H9 (cell line): ENCODE results near the gene JAG1. TPM values are rescaled to one million over a fixed set of nuclear protein-coding genes. Genes with fewer than 3 reads are reported as not detected.

Source experiments
- DNase-seq: peaks from one replicate; pipeline ENCODE4 v3.0.0-alpha.2; 2017
- H2AFZ ChIP-seq: one replicate; pipeline ENCODE4 v1.6.1; 2013; ENCODE audit warnings: mild to moderate bottlenecking, low read length, control low read depth, moderate library complexity
- H2AK5ac ChIP-seq: 2 replicates; pipeline ENCODE4 v1.6.1; 2013; ENCODE audit warnings: low read length, control low read depth, mixed read lengths; ENCODE audit not compliant: insufficient read length
- H2BK120ac ChIP-seq: one replicate; pipeline ENCODE4 v1.6.1; 2013; ENCODE audit warnings: low read depth, mild to moderate bottlenecking, low read length, control low read depth, inconsistent platforms; ENCODE audit not compliant: poor library complexity, severe bottlenecking
- H2BK12ac ChIP-seq: 2 replicates; pipeline ENCODE4 v1.6.1; 2013; ENCODE audit warnings: low read length, control low read depth, mixed read lengths, low read depth; ENCODE audit not compliant: insufficient read length
- H2BK15ac ChIP-seq: 2 replicates; pipeline ENCODE4 v1.6.1; 2013; ENCODE audit warnings: low read depth, low read length, control low read depth
- H2BK20ac ChIP-seq: one replicate; pipeline ENCODE4 v1.6.1; 2013; ENCODE audit warnings: low read depth, mild to moderate bottlenecking, low read length, control low read depth, inconsistent platforms; ENCODE audit not compliant: poor library complexity, severe bottlenecking
- H2BK5ac ChIP-seq: 2 replicates; pipeline ENCODE4 v1.6.1; 2013; ENCODE audit warnings: low read length, control low read depth, mixed read lengths; ENCODE audit not compliant: insufficient read length
- H3K14ac ChIP-seq: 2 replicates; pipeline ENCODE4 v1.6.1; 2013; ENCODE audit warnings: low read length, control low read depth; ENCODE audit not compliant: insufficient read depth
- H3K18ac ChIP-seq: 2 replicates; pipeline ENCODE4 v1.6.1; 2013; ENCODE audit warnings: low read depth, mild to moderate bottlenecking, mixed read lengths, low read length, control low read depth; ENCODE audit not compliant: insufficient read length
- H3K23ac ChIP-seq: 2 replicates; pipeline ENCODE4 v1.6.1; 2013; ENCODE audit warnings: low read length, control low read depth, mixed read lengths, low read depth; ENCODE audit not compliant: insufficient read length
- H3K23me2 ChIP-seq: 2 replicates; pipeline ENCODE4 v1.6.1; 2013; ENCODE audit warnings: low read depth, mild to moderate bottlenecking, mixed read lengths, low read length, control low read depth; ENCODE audit not compliant: insufficient read length, poor library complexity, severe bottlenecking
- H3K27ac ChIP-seq: 2 replicates; pipeline ENCODE4 v1.5.1; 2013; ENCODE audit warnings: low read length, control low read depth, mixed read lengths, low read depth; ENCODE audit not compliant: insufficient read length
- H3K27me3 ChIP-seq: 2 replicates; pipeline ENCODE4 v1.6.1; 2013; ENCODE audit warnings: low read length, control low read depth, inconsistent platforms; ENCODE audit not compliant: insufficient read depth
- H3K4ac ChIP-seq: 2 replicates; pipeline ENCODE4 v1.6.1; 2013; ENCODE audit warnings: low read depth, mild to moderate bottlenecking, control low read depth, inconsistent platforms, low read length, moderate library complexity
- H3K4me1 ChIP-seq: 2 replicates; pipeline ENCODE4 v1.6.1; 2013; ENCODE audit warnings: low read length, control low read depth, inconsistent platforms; ENCODE audit not compliant: insufficient read depth
- H3K4me2 ChIP-seq: 2 replicates; pipeline ENCODE4 v1.6.1; 2013; ENCODE audit warnings: low read length, control low read depth, mixed read lengths; ENCODE audit not compliant: insufficient read length, insufficient read depth
- H3K56ac ChIP-seq: 2 replicates; pipeline ENCODE4 v1.6.1; 2013; ENCODE audit warnings: low read depth, mild to moderate bottlenecking, mixed read lengths, low read length, control low read depth; ENCODE audit not compliant: insufficient read length
- H3K79me1 ChIP-seq: 2 replicates; pipeline ENCODE4 v1.6.1; 2013; ENCODE audit warnings: low read depth, mild to moderate bottlenecking, moderate library complexity, low read length, control low read depth, inconsistent platforms; ENCODE audit not compliant: insufficient read depth, poor library complexity, severe bottlenecking
- H3K79me2 ChIP-seq: 2 replicates; pipeline ENCODE4 v1.6.1; 2013; ENCODE audit warnings: low read length, control low read depth, inconsistent platforms; ENCODE audit not compliant: insufficient read depth
- H3K9ac ChIP-seq: 2 replicates; pipeline ENCODE4 v1.6.1; 2013; ENCODE audit warnings: low read length, control low read depth, mixed read lengths; ENCODE audit not compliant: insufficient read length; ENCODE audit errors: extremely low read depth
- H3K9me3 ChIP-seq: one replicate; pipeline ENCODE4 v1.6.1; 2013; ENCODE audit warnings: low read depth, low read length, inconsistent platforms; ENCODE audit not compliant: control insufficient read depth
- H3T11ph ChIP-seq: one replicate; pipeline ENCODE4 v1.6.1; 2013; ENCODE audit warnings: mild to moderate bottlenecking, low read length, control low read depth, inconsistent platforms
- H4K20me1 ChIP-seq: one replicate; pipeline ENCODE4 v1.6.1; 2013; ENCODE audit not compliant: control insufficient read depth, insufficient read length, insufficient read depth
- H4K5ac ChIP-seq: 2 replicates; pipeline ENCODE4 v1.6.1; 2013; ENCODE audit warnings: low read depth, mild to moderate bottlenecking, mixed read lengths, low read length, control low read depth; ENCODE audit not compliant: insufficient read length
- H4K8ac ChIP-seq: replicated peaks from 2 replicates; pipeline ENCODE4 v1.6.1; 2013; ENCODE audit warnings: low read length, control low read depth, mixed read lengths, low read depth; ENCODE audit not compliant: insufficient read length
- H4K91ac ChIP-seq: 2 replicates; pipeline ENCODE4 v1.6.1; 2013; ENCODE audit warnings: low read depth, mild to moderate bottlenecking, moderate library complexity, mixed read lengths, low read length, control low read depth; ENCODE audit not compliant: insufficient read length
- H3K27ac Mint-ChIP-seq, 3 experiments: 2 replicates in 2 of 3; 3 replicates in 1 of 3; pipeline ENCODE4 v1.8.0; 2020 to 2021; ENCODE audit warnings: mixed read lengths in 3 of 3, mild to moderate bottlenecking in 1 of 3, moderate library complexity in 1 of 3
- H3K27me3 Mint-ChIP-seq: 2 replicates; pipeline ENCODE4 v1.8.0; 2021; ENCODE audit warnings: low read depth, mild to moderate bottlenecking, moderate library complexity, mixed read lengths
- H3K36me3 Mint-ChIP-seq, 3 experiments: 2 replicates in 2 of 3; 3 replicates in 1 of 3; pipeline ENCODE4 v1.8.0; 2020 to 2021; ENCODE audit warnings: low read depth in 3 of 3, mixed read lengths in 3 of 3; ENCODE audit not compliant: insufficient read depth in 1 of 3
- H3K4me1 Mint-ChIP-seq, 2 experiments: 2 replicates each; pipeline ENCODE4 v1.8.0; 2020; ENCODE audit warnings: mixed read lengths in 2 of 2
- H3K4me3 Mint-ChIP-seq, 2 experiments: 2 replicates in 1 of 2; 3 replicates in 1 of 2; pipeline ENCODE4 v1.8.0; 2020 to 2021; ENCODE audit warnings: mild to moderate bottlenecking in 2 of 2, mixed read lengths in 2 of 2, moderate library complexity in 1 of 2
- H3K9me3 Mint-ChIP-seq, 2 experiments: 2 replicates in 1 of 2; 3 replicates in 1 of 2; pipeline ENCODE4 v1.8.0; 2020; ENCODE audit warnings: mild to moderate bottlenecking in 2 of 2, mixed read lengths in 2 of 2, moderate library complexity in 1 of 2
- WGBS: extraction: QIAGEN DNeasy Blood & Tissue Kit; methylation state at CpG from one replicate; pipeline ENCODE4 v1.1.7; 2013; ENCODE audit warnings: missing lambda C conversion rate, low lambda C conversion rate, mixed read lengths; ENCODE audit not compliant: insufficient read length; ENCODE audit errors: extremely low coverage; 5-methylcytosine and 5-hydroxymethylcytosine counted together
- total RNA-seq: library from RNA; stranded (reverse); gene quantifications from 2 replicates; pipeline ENCODE4 v1.2.1, GENCODE V29; 2021
- TF ChIP-seq, protein P1 (sequence below): fragments of 200-600 bp; sonication (generic); conservative IDR thresholded peaks from 3 replicates; pipeline ENCODE4 v1.8.0; 2021; ENCODE audit warnings: antibody characterized with exemption, mild to moderate bottlenecking

The JAG1 gene
- total RNA-seq, 1 experiment from 2014 or later = 58.1 TPM

DNA sequence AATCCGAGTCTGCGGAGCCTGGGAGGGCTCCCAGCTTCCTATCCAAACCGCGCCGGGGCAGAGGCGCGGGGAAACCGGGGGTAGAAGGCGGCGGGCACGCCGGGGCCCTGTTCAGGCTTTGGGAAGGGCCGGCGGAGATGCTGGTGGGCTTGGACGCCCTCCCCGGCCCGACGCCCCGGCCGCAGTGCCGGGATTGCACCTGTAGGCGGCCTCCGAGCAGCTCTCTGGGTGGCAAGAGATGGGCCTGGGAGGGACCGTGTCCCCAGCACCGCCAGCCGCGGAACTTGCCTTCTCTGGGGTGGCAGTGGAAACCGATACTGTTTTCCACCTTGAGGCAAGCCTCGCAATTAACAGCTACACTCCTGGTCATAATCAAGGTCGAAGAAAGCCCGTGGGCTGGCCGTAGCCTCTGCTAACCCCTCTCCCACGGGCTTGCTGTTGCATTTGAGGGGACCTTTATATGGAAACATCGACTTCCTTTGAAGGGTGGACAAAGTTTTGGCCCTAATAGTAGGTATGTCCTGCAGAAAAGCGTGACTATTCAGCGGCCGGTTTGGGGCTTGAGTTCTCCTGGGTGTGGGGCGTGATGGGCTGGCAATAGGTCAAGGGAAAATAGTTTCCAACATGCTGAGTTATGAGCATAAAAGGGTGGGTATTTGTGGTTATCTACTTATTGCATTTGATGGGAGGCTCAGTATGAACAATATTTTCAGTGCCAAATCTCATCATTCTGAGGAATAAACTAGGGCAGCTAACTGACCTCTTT lies 1.1 kb upstream of the JAG1 start:
- no peak overlapping the region for H2AK5ac ChIP-seq
- H3K9me3 ChIP-seq = no peaks in the 10 kb centered on the region
- peak overlapping the region; percentile 60 for H3K18ac ChIP-seq
- no CpG with 5 or more reads among the region's 38 CpGs for WGBS
- no peak overlapping the region for H2BK15ac ChIP-seq
- H3K27me3 ChIP-seq = no peaks in the 10 kb centered on the region
- no peaks in the 10 kb centered on the region; the same call in 1 of the 2 replicates for H3K27me3 Mint-ChIP-seq
- H3K23ac ChIP-seq = no peak overlapping the region
- peaks cover 4% of the 10 kb centered on the region; the same call in 1 of the 2 replicates for H3K79me2 ChIP-seq
- TF ChIP-seq, protein P1, sequence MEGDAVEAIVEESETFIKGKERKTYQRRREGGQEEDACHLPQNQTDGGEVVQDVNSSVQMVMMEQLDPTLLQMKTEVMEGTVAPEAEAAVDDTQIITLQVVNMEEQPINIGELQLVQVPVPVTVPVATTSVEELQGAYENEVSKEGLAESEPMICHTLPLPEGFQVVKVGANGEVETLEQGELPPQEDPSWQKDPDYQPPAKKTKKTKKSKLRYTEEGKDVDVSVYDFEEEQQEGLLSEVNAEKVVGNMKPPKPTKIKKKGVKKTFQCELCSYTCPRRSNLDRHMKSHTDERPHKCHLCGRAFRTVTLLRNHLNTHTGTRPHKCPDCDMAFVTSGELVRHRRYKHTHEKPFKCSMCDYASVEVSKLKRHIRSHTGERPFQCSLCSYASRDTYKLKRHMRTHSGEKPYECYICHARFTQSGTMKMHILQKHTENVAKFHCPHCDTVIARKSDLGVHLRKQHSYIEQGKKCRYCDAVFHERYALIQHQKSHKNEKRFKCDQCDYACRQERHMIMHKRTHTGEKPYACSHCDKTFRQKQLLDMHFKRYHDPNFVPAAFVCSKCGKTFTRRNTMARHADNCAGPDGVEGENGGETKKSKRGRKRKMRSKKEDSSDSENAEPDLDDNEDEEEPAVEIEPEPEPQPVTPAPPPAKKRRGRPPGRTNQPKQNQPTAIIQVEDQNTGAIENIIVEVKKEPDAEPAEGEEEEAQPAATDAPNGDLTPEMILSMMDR = peak; percentile 88
- H3K4me1 ChIP-seq = peaks cover 7% of the 10 kb centered on the region
- no peak overlapping the region for H3K56ac ChIP-seq
- peak overlapping the region; percentile 81 to 85 for H3K4me3 Mint-ChIP-seq
- H2BK20ac ChIP-seq = no peak overlapping the region
- H3K23me2 ChIP-seq = peaks cover 23% of the 10 kb centered on the region
- H3K9me3 Mint-ChIP-seq = no peaks in the 10 kb centered on the region
- H3K27ac ChIP-seq = no peak overlapping the region
- no peak overlapping the region for H3K4ac ChIP-seq
- H3K36me3 Mint-ChIP-seq = peaks cover 0 to 12% (median 1%) of the 10 kb centered on the region in 3 experiments; a peak in 3 of 7 replicates
- H2BK120ac ChIP-seq = no peak overlapping the region
- no peak overlapping the region for H4K5ac ChIP-seq
- H3K79me1 ChIP-seq = no peaks in the 10 kb centered on the region
- H3K9ac ChIP-seq = peak overlapping the region; percentile 6
- 0 out of 7 replicates have a peak overlapping the region, but pooled peaks of 1 of the 3 experiments have one; percentile 77 for H3K27ac Mint-ChIP-seq
- no peak overlapping the region for H2BK12ac ChIP-seq
- no peak overlapping the region for H4K91ac ChIP-seq
- peak overlapping the region; percentile 73 for H3K4me2 ChIP-seq
- peak; percentile 84 for DNase-seq
- peaks cover 31 to 32% of the 10 kb centered on the region in 2 experiments for H3K4me1 Mint-ChIP-seq
- H4K8ac ChIP-seq = no peak overlapping the region
- no peak overlapping the region for H2AFZ ChIP-seq
- H3T11ph ChIP-seq = no peak overlapping the region
- H2BK5ac ChIP-seq = no peak overlapping the region
- H4K20me1 ChIP-seq = no peaks in the 10 kb centered on the region
- peak overlapping the region; percentile 89; the same call in 1 of the 2 replicates for H3K14ac ChIP-seq
